Central memory CD8-positive, alpha-beta T cell (primary cell): Measurements from ENCODE around the gene SREBF2.

Source experiments
- ATAC-seq: fragments of 150-1000 bp; cut with Tn5 transposase; replicated peaks from 2 replicates; pipeline ENCODE4 v1.10.0; 2022; ENCODE audit warnings: mild to moderate bottlenecking, moderate FRiP score, moderate number of reproducible peaks; ENCODE audit not compliant: poor library complexity, severe bottlenecking; ENCODE audit errors: extremely low read depth
- DNase-seq, 2 donors: peaks; one replicate each; pipeline ENCODE4 v3.0.0; 2021; ENCODE audit warnings: low spot score in 2 of 2
- H3K27ac Mint-ChIP-seq: one replicate; pipeline ENCODE4 v1.8.0; 2022; ENCODE audit warnings: low read depth, mild to moderate bottlenecking, moderate library complexity, mixed read lengths
- H3K27me3 Mint-ChIP-seq: one replicate; pipeline ENCODE4 v1.8.0; 2022; ENCODE audit warnings: mixed read lengths
- H3K36me3 Mint-ChIP-seq: one replicate; pipeline ENCODE4 v1.8.0; 2022; ENCODE audit warnings: mild to moderate bottlenecking, moderate library complexity, mixed read lengths; ENCODE audit not compliant: insufficient read depth
- H3K4me1 Mint-ChIP-seq: one replicate; pipeline ENCODE4 v1.8.0; 2022; ENCODE audit warnings: mixed read lengths
- H3K4me3 Mint-ChIP-seq: one replicate; pipeline ENCODE4 v1.8.0; 2022; ENCODE audit warnings: mild to moderate bottlenecking, moderate library complexity, mixed read lengths
- H3K9me3 Mint-ChIP-seq: one replicate; pipeline ENCODE4 v1.8.0; 2022; ENCODE audit warnings: mixed read lengths

Gene SREBF2

DNA sequence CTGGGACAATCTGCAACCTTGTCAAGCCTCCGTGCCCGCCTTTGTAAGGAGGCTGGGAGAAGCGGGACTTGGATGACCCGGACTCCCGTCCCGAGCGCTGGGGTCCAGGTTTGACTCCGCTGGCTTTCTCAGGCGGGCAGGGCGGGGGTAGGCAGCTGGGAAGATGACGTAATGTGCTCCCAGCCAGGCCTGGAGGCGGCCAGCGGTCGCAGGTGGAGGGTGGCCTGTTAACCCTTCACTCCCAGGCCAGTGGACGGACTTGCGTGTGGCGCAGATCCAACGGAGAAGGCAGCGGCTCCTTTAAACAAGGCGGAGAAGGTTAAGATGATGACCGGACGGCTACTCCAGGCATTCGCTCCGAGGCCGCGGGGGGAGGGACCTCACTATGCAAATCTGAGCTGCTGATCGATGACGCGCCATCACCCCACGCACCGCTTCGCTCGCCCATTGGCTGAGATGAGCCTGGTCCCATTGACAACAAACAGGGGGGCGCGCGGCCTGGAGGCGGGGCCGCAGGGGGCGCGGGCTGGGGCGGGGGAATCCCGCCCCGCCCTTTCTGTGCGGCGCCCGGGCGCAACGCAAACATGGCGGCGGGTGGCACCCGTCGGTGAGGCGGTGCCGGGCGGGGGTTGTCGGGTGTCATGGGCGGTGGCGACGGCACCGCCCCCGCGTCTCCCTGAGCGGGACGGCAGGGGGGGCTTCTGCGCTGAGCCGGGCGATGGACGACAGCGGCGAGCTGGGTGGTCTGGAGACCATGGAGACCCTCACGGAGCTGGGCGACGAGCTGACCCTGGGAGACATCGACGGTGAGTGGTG lies at the start of gene SREBF2:
TSS of gene SREBF2 (plus strand) at position 553 of the 816 bp plus-strand sequence. CDS start at position 719, 166 bp downstream.
- Mint-ChIP-seq H3K4me3 (peak within 1 kb of the TSS; percentile 89), H3K9me3 (no peaks in the 10 kb centered on the region), H3K4me1 (peaks cover 40% of the 10 kb centered on the region), H3K27ac (peak within 1 kb of the TSS; percentile 99), H3K36me3 (peaks cover 23% of the 10 kb centered on the region), H3K27me3 (no peaks in the 10 kb centered on the region)
- ATAC-seq = peak; percentile 97
- DNase-seq = peak; percentile 94 to 98

DNA sequence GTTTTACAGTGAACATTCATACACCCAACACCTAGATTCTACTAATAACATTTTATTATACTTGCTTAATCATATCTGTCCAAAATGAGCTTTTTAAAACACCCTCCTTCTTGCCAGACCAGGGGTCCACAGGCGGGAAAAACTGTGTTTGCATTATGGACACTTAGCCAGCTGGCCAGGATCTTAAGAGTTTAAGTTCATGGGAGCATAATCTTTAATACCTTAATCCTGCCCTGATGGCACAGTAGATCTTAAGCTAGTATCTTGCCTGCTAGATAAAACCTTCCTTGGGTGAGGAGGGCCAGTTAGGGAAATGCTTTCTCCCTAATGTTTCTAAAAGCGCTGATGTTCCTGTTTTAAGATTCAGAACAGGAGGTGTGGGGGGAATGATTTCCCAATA lies 45.6 kb upstream of the SREBF2 start:
- Mint-ChIP-seq H3K27me3 (no peaks in the 10 kb centered on the region), H3K4me1 (peaks cover 32% of the 10 kb centered on the region), H3K36me3 (peaks cover 21% of the 10 kb centered on the region), H3K4me3 (no peak overlapping the region), H3K27ac (peak overlapping the region; percentile 19), H3K9me3 (no peaks in the 10 kb centered on the region)
- ATAC-seq (no peak), DNase-seq (no peak)

DNA sequence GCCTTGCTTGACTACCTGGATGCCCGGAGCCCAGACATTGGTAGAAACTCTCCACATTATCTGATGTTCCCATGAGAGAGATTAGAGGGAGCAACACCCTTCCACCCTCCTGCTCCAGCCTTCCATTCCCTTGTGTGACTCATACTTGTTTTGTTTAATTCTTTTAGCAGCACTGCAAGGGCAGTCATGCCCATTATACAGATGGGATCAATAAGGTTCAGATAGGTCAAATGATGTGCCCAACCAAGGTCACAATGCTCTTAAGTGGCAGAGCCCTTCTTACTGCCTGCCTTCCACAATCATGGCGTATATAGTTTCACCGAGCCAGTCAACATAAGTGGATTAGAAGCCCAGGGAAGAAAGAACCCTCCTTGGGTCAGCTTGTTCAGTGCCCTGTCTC lies 39.0 kb upstream of the SREBF2 start:
- no peak for DNase-seq
- no peak for ATAC-seq
- peak overlapping the region; percentile 62 for H3K27ac Mint-ChIP-seq
- peaks cover 24% of the 10 kb centered on the region for H3K36me3 Mint-ChIP-seq
- H3K9me3 Mint-ChIP-seq = no peaks in the 10 kb centered on the region
- no peak overlapping the region for H3K4me3 Mint-ChIP-seq
- H3K27me3 Mint-ChIP-seq = no peaks in the 10 kb centered on the region
- peaks cover 7% of the 10 kb centered on the region for H3K4me1 Mint-ChIP-seq

DNA sequence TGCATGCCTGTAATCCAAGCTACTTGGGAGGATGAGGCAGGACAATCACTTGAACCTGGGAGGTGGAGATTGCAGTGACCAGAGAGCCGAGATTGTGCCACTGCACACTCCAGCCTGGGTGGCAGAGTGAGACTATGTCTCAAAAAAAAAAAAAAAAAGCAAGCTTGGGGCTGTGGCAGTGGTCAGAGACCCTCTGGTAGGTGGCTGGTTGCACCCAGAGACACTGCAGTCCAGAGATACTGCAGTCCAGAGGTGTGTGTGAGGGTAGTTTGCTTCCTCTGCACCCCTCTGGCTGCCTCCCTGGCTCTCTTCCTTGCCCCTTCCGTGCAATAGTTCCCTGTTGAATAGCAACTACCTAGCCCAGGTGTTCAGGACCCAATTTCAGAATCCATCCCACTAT lies 34.2 kb upstream of the SREBF2 start:
- no peaks in the 10 kb centered on the region for H3K27me3 Mint-ChIP-seq
- no peak for DNase-seq

DNA sequence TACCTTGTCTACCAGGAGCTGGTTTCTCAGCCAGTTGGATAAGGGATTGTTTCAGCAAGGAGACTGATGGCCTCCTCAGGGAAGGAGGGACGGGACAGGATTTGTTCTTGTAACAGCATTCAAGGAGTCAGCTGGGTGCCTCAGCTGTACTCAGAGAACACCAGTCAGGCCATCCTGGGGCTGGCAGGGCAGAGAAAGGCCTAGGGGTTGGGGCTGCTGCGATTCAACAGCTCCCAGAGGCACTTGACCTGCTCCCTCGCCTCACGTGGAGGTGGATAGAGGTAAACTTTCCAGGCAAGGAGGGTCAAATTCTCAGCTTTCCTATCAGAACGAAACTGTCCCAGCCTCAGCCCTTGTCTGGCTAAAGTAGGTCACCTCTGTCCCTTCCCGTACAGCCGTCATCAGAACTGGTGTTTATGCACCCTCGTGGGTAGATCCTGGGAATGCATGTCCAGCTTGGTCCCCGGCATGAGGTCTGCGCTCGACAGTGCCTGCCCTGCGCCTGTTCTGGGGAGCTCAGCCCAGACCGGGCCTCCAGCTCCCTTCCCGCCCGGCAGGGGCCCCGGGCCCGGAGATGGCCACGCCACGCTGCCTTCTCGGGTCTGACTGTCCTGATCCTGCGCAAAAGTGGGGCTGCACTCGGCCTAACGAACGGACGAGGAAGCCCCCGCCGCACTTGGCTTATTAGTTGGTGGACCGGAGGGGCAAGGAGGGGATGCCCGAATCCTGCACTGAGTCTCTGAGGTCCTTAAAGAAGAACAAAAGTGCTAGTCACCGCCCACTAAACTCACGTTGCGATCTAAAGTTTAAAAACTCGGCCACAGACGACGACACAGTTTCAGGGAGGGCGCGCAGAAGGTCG lies 33.2 kb upstream of the SREBF2 start:
- H3K9me3 Mint-ChIP-seq = no peaks in the 10 kb centered on the region
- H3K4me3 Mint-ChIP-seq = peak overlapping the region; percentile 98
- peaks cover 13% of the 10 kb centered on the region for H3K36me3 Mint-ChIP-seq
- H3K27me3 Mint-ChIP-seq = no peaks in the 10 kb centered on the region
- peak overlapping the region; percentile 94 for H3K27ac Mint-ChIP-seq
- DNase-seq = peak in 1 of 2 donors; percentile 26
- ATAC-seq = peak; percentile 44
- peaks cover 40% of the 10 kb centered on the region for H3K4me1 Mint-ChIP-seq

More for the DNA sequence above, 34.2 kb upstream of the SREBF2 start:
- Mint-ChIP-seq H3K36me3 (peaks cover 18% of the 10 kb centered on the region), H3K4me1 (peaks cover 36% of the 10 kb centered on the region), H3K4me3 (peak overlapping the region; percentile 98), H3K9me3 (no peaks in the 10 kb centered on the region), H3K27ac (no peak overlapping the region)
- no peak for ATAC-seq

DNA sequence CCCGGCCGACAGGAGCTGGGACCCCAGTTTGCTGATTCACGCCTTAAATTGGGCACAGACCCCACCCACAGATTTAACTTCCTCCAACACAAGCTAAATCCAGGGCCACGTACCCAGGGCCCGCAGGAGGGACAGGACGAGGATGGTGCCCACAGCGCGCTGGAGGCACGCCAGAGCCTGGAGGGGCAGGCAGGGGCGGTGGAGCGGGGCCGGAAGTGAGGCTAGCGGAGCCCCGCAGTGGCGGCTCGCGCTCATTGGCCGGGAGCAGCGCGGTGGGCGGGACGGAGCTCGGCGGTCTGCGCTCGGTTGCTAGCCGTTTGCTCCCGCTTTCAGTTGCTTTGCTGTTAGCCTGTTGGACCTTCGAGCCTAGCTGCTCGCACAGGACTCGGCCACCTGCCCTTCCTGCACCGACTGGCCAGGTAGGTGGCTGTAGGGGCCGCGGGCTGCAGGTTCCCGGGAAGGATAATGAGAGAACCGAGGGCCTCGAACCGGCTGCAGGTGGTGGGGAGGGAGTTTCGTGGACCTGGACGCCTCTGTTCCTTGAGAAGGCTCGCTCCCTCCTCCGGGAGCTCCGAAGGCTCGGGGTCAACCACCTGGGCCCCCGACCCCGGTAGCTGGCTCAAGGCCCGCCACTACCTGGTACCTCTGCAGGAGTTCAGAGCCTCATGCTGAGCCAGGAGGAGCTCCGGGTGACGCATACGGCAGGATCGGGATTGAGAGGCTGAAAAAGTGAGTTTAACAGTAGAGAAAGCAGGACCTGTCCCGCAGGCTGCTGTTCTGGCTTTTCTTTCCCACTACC lies 32.4 kb upstream of the SREBF2 start, which contains the start of gene CCDC134:
TSS of gene CCDC134 (plus strand) at position 332 of the 799 bp plus-strand sequence. CDS start 8,212 bp downstream, outside the sequence.
- H3K36me3 Mint-ChIP-seq = peaks cover 13% of the 10 kb centered on the region
- peak; percentile 98 for ATAC-seq
- DNase-seq = peak; percentile 87
- H3K4me3 Mint-ChIP-seq = peak within 1 kb of the TSS; percentile 98
- H3K27ac Mint-ChIP-seq = peak within 1 kb of the TSS; percentile 94
- peaks cover 40% of the 10 kb centered on the region for H3K4me1 Mint-ChIP-seq
- H3K9me3 Mint-ChIP-seq = no peaks in the 10 kb centered on the region
- H3K27me3 Mint-ChIP-seq = no peaks in the 10 kb centered on the region

DNA sequence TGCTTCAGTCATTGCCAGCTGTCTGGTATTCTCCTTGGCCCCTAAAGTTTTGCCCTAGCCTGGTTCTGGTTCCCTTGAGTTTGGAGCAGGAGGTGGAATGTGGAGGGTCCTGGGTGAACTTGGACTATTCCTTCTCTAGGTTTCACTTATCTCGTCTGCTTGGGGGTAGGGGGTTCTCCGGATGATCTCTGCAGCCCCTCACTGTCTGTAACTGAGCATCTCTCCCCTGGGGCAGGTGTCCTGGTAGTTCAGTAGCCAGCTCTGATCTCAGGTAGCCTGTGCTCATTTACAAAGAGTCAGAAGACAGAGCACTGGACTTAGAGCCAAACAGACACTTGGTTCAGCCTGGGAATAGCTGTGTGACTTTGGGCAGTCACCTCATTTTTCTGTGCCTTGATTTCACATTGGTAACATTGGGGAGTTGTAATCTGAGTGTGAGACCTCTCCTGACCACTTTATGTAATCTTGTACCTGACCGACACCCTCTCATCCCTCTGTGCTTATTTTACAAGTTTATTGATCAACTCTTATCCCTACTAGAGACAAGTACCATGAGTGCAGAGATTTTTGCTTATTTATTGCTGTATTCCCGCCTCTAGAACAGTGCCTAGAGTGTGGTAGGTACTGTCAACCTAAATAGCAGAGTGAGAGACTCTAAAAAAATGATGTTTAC lies 31.6 kb upstream of the SREBF2 start:
- ATAC-seq = no peak
- DNase-seq = no peak
- H3K27me3 Mint-ChIP-seq = no peaks in the 10 kb centered on the region
- peaks cover 40% of the 10 kb centered on the region for H3K4me1 Mint-ChIP-seq
- H3K36me3 Mint-ChIP-seq = peaks cover 11% of the 10 kb centered on the region
- peak overlapping the region; percentile 98 for H3K4me3 Mint-ChIP-seq
- H3K27ac Mint-ChIP-seq = peak overlapping the region; percentile 94
- H3K9me3 Mint-ChIP-seq = no peaks in the 10 kb centered on the region

DNA sequence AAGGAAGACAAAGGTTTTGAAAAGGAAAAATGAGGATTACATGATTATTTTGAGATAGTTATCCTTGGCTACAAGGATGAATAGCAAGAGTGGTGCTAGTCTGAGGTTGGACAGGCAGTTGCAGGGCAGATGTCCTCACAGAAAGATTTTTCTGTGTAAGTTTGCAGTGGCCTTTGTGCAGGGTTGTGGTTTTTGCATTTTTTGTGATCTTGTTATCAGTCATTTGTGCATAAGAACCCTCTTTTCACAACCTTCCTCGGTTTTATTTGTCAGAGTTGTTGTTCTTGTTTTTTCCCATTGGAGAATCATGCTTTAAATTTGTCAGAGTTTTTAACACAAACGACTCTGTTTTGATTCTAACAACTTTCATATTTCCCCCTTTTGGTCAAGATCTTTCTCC lies 31.0 kb upstream of the SREBF2 start:
- Mint-ChIP-seq H3K27ac (no peak overlapping the region), H3K4me3 (peak overlapping the region; percentile 98), H3K36me3 (peaks cover 11% of the 10 kb centered on the region), H3K9me3 (no peaks in the 10 kb centered on the region), H3K27me3 (no peaks in the 10 kb centered on the region), H3K4me1 (peaks cover 40% of the 10 kb centered on the region)
- no peak for ATAC-seq
- DNase-seq = no peak

DNA sequence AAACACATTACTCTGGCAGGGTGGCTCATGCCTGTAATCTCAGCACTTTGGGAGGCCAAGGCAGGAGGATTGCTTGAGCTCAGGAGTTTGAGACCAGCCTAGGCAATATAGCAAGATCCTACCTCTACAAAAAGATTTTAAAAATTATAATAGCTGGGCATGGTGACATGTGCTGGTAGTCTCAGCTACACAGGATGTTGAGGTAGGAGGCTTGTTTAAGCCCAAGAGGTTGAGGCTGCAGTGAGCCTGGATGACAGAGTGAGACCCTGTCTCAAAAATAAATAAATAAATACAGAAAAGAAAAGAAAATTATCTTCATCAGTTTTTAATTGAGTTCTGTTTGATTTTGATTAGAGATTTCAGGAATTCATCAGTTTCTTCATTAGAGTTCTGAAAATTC lies 27.3 kb upstream of the SREBF2 start:
- Mint-ChIP-seq H3K36me3 (peaks cover 9% of the 10 kb centered on the region), H3K27ac (no peak overlapping the region), H3K27me3 (no peaks in the 10 kb centered on the region), H3K4me1 (peaks cover 26% of the 10 kb centered on the region), H3K4me3 (no peak overlapping the region), H3K9me3 (no peaks in the 10 kb centered on the region)
- ATAC-seq (no peak), DNase-seq (no peak)

DNA sequence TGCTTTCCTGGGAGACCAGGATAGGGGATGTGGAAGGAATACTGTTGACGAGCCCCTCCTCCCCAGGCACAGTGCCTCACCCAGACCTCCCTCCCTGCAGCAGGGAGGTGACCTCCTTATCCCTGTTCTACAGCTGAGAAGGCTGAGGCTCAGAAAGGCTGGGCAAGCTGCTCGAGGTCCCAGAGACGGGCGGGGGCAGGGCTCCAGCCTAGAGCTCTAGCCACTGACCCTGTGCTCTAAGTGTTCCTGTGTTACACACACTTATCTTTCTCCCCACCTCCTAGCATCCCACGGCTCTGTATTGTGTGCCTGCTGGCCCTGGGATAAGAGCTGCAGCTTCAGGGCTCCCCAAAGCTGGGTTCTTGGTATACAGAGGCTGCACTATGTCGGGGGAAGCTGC lies 24.5 kb upstream of the SREBF2 start:
- Mint-ChIP-seq H3K36me3 (peaks cover 15% of the 10 kb centered on the region), H3K4me3 (no peak overlapping the region), H3K9me3 (no peaks in the 10 kb centered on the region), H3K4me1 (peaks cover 4% of the 10 kb centered on the region), H3K27me3 (no peaks in the 10 kb centered on the region), H3K27ac (no peak overlapping the region)
- ATAC-seq = no peak
- DNase-seq = no peak

DNA sequence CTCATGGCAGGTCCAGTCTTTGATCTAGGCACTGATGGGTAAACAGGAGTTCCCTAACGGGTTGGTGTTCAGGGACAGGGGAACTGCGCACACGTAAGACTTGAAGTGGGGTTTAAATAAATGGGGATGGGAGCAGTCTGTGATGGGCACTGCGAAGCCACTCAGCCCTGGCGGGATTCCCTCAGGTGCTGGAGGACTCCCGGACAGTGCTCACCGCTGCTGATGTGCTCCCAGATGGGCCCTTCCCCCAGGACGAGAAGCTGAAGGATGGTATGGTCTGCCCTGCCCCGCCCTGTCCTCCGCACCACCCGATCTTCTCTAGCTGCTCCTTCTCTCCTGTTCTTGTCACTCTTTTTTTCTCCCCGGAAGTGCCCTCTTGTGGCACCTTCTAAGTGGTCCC lies 22.9 kb upstream of the SREBF2 start:
- Mint-ChIP-seq H3K36me3 (peaks cover 19% of the 10 kb centered on the region), H3K4me3 (no peak overlapping the region), H3K9me3 (no peaks in the 10 kb centered on the region), H3K27ac (no peak overlapping the region), H3K4me1 (peaks cover 6% of the 10 kb centered on the region), H3K27me3 (no peaks in the 10 kb centered on the region)
- ATAC-seq (no peak), DNase-seq (no peak)
